PFSK-1 (cell line): Measurements from ENCODE around the gene CENPP.

Experiments
- FOXP2 ChIP-seq: optimal IDR thresholded peaks from 2 replicates; pipeline ENCODE3; 2011; ENCODE audit warnings: borderline replicate concordance, control low read depth, inconsistent platforms; ENCODE audit not compliant: insufficient read depth; ENCODE audit errors: extremely low read length, extremely low read depth
- POLR2AphosphoS5 ChIP-seq: IDR thresholded peaks from 2 replicates; pipeline ENCODE4 v1.6.1; 2012; ENCODE audit warnings: low read depth, mild to moderate bottlenecking, control low read depth, low read length, moderate library complexity
- REST ChIP-seq, 2 experiments: IDR thresholded peaks; 2 replicates each; pipeline versions ENCODE4 v1.6.1 to v1.8.0; 2011 to 2012; ENCODE audit warnings: low read depth in 2 of 2, low read length in 2 of 2, control low read depth in 1 of 2, inconsistent platforms in 1 of 2, mild to moderate bottlenecking in 1 of 2, moderate library complexity in 1 of 2; ENCODE audit not compliant: insufficient read depth in 1 of 2
- SIN3A ChIP-seq: IDR thresholded peaks from 2 replicates; pipeline ENCODE4 v1.6.1; 2012; ENCODE audit warnings: mild to moderate bottlenecking, low read length, moderate library complexity, borderline replicate concordance; ENCODE audit not compliant: insufficient read depth
- TAF1 ChIP-seq: IDR thresholded peaks from 2 replicates; pipeline ENCODE4 v1.6.1; 2012; ENCODE audit warnings: low read length, control low read depth, borderline replicate concordance; ENCODE audit not compliant: insufficient read depth

- TF ChIP-seq POLR2AphosphoS5 (no peak), TAF1 (no peak), SIN3A (no peak), REST (IDR thresholded peaks at IDR 0.05; ENCODE audit: insufficient read depth in 1 of 2, low read depth in 2 of 2, low read length in 2 of 2) (no peak), FOXP2 (no peak)
These were observed 34.3 kb downstream of the CENPP start for GRCh38 chr9:92360083-92360482.
